HFFc6 (cell line): Measurements from ENCODE around the gene CHORDC1. TPM values are rescaled to one million over a fixed set of nuclear protein-coding genes. Genes with fewer than 3 reads are reported as not detected.

Experiments
- DNase-seq: peaks from one replicate; pipeline ENCODE4 v3.0.0-alpha.2; 2018
- H3K27ac Mint-ChIP-seq: 2 replicates; pipeline ENCODE4 v1.8.0; 2020; ENCODE audit warnings: mild to moderate bottlenecking, mixed read lengths
- H3K27me3 Mint-ChIP-seq: 2 replicates; pipeline ENCODE4 v1.8.0; 2021; ENCODE audit warnings: mild to moderate bottlenecking, moderate library complexity, mixed read lengths; ENCODE audit not compliant: insufficient read depth
- H3K36me3 Mint-ChIP-seq: 2 replicates; pipeline ENCODE4 v1.8.0; 2021; ENCODE audit warnings: low read depth, mixed read lengths
- H3K4me1 Mint-ChIP-seq: 2 replicates; pipeline ENCODE4 v1.8.0; 2020; ENCODE audit warnings: low read depth, mixed read lengths
- H3K4me3 Mint-ChIP-seq: 2 replicates; pipeline ENCODE4 v1.8.0; 2020; ENCODE audit warnings: mild to moderate bottlenecking, moderate library complexity, mixed read lengths
- H3K9me3 Mint-ChIP-seq: 2 replicates; pipeline ENCODE4 v1.8.0; 2020; ENCODE audit warnings: mild to moderate bottlenecking, mixed read lengths
- total RNA-seq, 6 experiments: library from RNA; stranded (reverse); fragmentation: NEBNext Ultra II Directional; extraction: Animal tissue kit (Norgen Biotek cat#: 25700); gene quantifications; 2 replicates in 1 of 6; 3 replicates in 5 of 6; pipeline ENCODE4 v1.2.3, GENCODE V29; 2021
- TF ChIP-seq, protein P1 (sequence below): fragments of 200-600 bp; sonication (generic); IDR thresholded peaks from 2 replicates; pipeline ENCODE4 v1.5.0; 2021; ENCODE audit warnings: antibody characterized with exemption, mild to moderate bottlenecking

Gene CHORDC1
- total RNA-seq, 6 experiments from 2014 or later: 45.3 to 65.4 (median 54.1) TPM

DNA sequence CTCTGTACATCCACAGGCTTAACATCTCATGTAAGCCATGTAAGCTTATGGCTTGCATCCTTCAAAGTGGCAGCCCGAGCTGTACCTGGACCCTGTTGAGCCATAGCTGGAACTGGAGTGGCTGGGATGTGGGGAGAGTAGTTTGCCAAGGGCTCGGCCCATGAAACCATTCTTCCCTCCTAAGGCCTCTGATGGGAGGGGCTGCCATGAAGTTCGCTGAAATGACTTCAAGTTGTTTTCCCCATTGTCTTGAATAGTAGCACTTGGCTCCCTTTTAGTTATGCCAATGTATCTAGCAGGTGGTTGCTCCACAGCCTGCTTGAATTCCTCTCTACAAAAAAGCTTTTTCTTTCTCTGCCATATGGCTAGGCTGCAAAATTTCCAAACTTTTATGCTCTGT, 5.2 kb upstream of the CHORDC1 start:
- H3K4me1 Mint-ChIP-seq: peaks cover 14% of the 10 kb centered on the region
- H3K27me3 Mint-ChIP-seq: no peaks in the 10 kb centered on the region; the same call in 1 of the 2 replicates
- no peak overlapping the region for H3K4me3 Mint-ChIP-seq
- DNase-seq: no peak
- TF ChIP-seq, protein P1, sequence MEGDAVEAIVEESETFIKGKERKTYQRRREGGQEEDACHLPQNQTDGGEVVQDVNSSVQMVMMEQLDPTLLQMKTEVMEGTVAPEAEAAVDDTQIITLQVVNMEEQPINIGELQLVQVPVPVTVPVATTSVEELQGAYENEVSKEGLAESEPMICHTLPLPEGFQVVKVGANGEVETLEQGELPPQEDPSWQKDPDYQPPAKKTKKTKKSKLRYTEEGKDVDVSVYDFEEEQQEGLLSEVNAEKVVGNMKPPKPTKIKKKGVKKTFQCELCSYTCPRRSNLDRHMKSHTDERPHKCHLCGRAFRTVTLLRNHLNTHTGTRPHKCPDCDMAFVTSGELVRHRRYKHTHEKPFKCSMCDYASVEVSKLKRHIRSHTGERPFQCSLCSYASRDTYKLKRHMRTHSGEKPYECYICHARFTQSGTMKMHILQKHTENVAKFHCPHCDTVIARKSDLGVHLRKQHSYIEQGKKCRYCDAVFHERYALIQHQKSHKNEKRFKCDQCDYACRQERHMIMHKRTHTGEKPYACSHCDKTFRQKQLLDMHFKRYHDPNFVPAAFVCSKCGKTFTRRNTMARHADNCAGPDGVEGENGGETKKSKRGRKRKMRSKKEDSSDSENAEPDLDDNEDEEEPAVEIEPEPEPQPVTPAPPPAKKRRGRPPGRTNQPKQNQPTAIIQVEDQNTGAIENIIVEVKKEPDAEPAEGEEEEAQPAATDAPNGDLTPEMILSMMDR: no peak
- H3K27ac Mint-ChIP-seq: no peak overlapping the region
- no peaks in the 10 kb centered on the region for H3K36me3 Mint-ChIP-seq
- H3K9me3 Mint-ChIP-seq: no peaks in the 10 kb centered on the region; the same call in 1 of the 2 replicates

DNA sequence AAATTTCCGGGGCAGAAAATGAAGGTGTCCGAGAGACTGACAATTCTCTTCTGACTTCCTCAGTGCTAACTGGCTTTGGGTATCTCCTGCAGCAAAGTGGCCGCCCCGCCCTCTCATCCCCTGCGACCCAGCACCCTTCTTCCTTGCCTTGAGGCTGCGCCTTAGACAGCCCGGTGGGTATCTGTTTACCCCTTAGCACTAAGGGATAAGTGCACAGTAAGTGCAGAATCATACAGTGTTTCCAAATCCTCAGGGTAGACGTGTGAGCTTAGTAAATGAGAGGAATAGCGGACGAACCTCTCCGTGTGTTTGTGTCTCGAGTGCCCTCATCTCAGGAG, 368 bp upstream of the CHORDC1 start:
- H3K27me3 Mint-ChIP-seq: no peaks in the 10 kb centered on the region; the same call in 1 of the 2 replicates
- peak overlapping the region; percentile 100 for H3K4me3 Mint-ChIP-seq
- DNase-seq: no peak
- TF ChIP-seq, protein P1: no peak
- peaks cover 30% of the 10 kb centered on the region for H3K36me3 Mint-ChIP-seq
- peaks cover 5% of the 10 kb centered on the region for H3K9me3 Mint-ChIP-seq
- H3K27ac Mint-ChIP-seq: peak overlapping the region; percentile 95
- H3K4me1 Mint-ChIP-seq: peaks cover 37% of the 10 kb centered on the region

DNA sequence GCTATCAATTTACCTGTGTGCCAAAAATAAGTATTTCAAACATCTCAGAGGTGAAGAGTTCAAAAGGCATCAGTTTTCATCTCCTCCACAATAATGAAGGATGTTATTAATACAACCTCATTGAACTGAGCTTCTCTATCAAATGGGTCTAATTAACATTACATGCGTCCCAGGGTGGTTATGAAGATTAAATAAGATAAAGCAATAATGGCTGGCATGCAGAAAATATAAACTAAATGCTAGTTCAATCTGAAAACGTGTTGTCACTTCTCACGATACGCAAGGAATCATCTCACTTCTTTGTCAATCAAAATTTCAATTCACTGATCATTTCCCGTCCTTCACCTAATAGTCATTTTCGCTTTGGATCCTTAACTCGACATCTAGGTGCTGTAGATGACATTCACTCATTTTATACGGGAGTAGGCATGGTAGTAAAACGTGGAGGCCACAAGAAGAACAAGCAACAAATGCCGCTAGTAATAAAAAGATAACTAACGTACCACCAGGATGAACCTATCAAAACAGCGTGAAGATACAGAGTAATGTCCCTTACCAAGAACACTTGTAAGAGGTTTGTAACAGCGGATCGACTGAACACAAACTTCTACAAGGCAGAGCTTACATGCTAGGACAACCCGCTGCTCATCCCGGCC, 918 bp downstream of the CHORDC1 start:
- Mint-ChIP-seq H3K4me3 (peak overlapping the region; percentile 100), H3K27ac (peak overlapping the region; percentile 95), H3K36me3 (peaks cover 30% of the 10 kb centered on the region), H3K4me1 (peaks cover 38% of the 10 kb centered on the region), H3K9me3 (peaks cover 5% of the 10 kb centered on the region), H3K27me3 (no peaks in the 10 kb centered on the region; the same call in 1 of the 2 replicates)
- TF ChIP-seq, protein P1: no peak
- DNase-seq: no peak

DNA sequence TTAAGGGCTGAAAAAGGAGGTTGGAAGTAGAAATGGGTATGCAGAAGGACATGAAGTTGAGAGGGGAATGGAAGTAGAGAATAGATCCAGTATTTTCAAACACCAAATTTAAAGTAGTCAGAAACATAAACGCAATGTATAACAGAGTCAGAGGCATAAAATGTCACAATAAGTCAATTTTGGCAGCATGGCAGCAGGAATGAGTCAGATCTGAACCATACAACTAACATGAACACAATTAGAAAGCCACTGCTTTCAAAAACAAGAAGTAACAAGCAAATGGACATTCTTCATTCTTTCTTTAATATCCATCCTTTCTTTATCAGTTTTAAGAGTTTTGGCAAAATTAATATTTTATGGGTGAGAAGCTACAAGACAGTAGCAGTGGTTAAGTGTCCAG, 2.5 kb downstream of the CHORDC1 start:
- peaks cover 5% of the 10 kb centered on the region for H3K9me3 Mint-ChIP-seq
- no peaks in the 10 kb centered on the region; the same call in 1 of the 2 replicates for H3K27me3 Mint-ChIP-seq
- peak; percentile 54 for DNase-seq
- peak overlapping the region; percentile 100 for H3K4me3 Mint-ChIP-seq
- H3K4me1 Mint-ChIP-seq: peaks cover 45% of the 10 kb centered on the region
- peak overlapping the region; percentile 5 for H3K27ac Mint-ChIP-seq
- TF ChIP-seq, protein P1: no peak
- H3K36me3 Mint-ChIP-seq: peaks cover 38% of the 10 kb centered on the region

DNA sequence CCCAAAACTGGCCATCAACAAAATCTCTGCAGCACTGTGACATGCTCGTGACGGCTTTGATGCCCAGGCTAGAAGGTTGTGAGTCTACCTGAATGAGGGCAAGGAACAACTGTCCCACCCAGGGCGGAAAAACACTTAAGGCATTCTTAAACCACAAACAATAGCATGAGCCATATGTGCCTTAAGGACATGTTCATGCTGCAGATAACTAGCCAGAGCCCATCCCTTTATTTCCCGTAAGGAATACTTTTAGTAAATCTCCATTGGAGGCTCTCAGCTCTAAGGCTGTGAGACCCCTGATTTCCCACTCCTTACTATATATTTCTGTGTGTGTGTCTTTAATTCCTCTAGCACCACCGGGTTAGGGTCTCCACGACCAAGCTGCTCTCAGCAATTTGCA, 3.4 kb downstream of the CHORDC1 start:
- Mint-ChIP-seq H3K36me3 (peaks cover 38% of the 10 kb centered on the region), H3K4me1 (peaks cover 45% of the 10 kb centered on the region), H3K9me3 (peaks cover 5% of the 10 kb centered on the region), H3K27ac (no peak overlapping the region), H3K27me3 (no peaks in the 10 kb centered on the region; the same call in 1 of the 2 replicates), H3K4me3 (no peak overlapping the region)
- TF ChIP-seq, protein P1: no peak
- DNase-seq: no peak
